Mesangial cell (primary cell): ENCODE measurements around the gene ALS2. TPM values are rescaled to one million over a fixed set of nuclear protein-coding genes. Genes with fewer than 3 reads are reported as not detected.

Experiments used
- total RNA-seq: library from RNA; depleted of rRNA; stranded (reverse); fragments of >200 nt; gene quantifications from 2 replicates; pipeline ENCODE4 v1.2.3, GENCODE V29; 2015

The ALS2 gene
- 15.3 and 16.2 TPM in 2 replicates for total RNA-seq

GRCh38 chr2:201780674-201781493 lies at the start of gene ALS2:
Gene ALS2 (minus strand): TSS chr2:201780933. CDS start chr2:201768885, 12,048 bp downstream.

GRCh38 chr2:201806442-201807170 lies 25.9 kb upstream of the ALS2 start, which contains the start of gene CDK15:
Gene CDK15 (plus strand): TSS chr2:201806537. CDS start chr2:201806665, 128 bp downstream.

GRCh38 chr2:201698588-201699226 lies 82.0 kb downstream of the ALS2 start, which contains the start of gene MPP4:
Gene MPP4 (minus strand): TSS chr2:201698644. CDS start chr2:201693954, 4,690 bp downstream.

Other genes starting within 250 kb of the ALS2 start
- gene TMEM237, start 137.4 kb downstream of the ALS2 start, total RNA-seq, result 10.4 and 25.9 TPM in 2 replicates
- gene MPP4, start 82.3 kb downstream of the ALS2 start, total RNA-seq, result 0.13 and 2.3 TPM in 2 replicates
- gene CDK15, start 25.6 kb upstream of the ALS2 start, total RNA-seq, result 1.8 and 5.7 TPM in 2 replicates